GM12875 (cell line): ENCODE results near the gene SLC10A7.

Experiments used
- H3K4me3 ChIP-seq: one replicate; pipeline ENCODE4 v1.5.1; 2011; ENCODE audit warnings: low read depth, low read length, control low read depth
- CTCF ChIP-seq: IDR thresholded peaks from 2 replicates; pipeline ENCODE4 v1.5.1; 2011; ENCODE audit warnings: low read depth, mild to moderate bottlenecking, control low read depth, inconsistent platforms, low read length, moderate library complexity, borderline replicate concordance; ENCODE audit not compliant: insufficient read depth

SLC10A7 gene

DNA sequence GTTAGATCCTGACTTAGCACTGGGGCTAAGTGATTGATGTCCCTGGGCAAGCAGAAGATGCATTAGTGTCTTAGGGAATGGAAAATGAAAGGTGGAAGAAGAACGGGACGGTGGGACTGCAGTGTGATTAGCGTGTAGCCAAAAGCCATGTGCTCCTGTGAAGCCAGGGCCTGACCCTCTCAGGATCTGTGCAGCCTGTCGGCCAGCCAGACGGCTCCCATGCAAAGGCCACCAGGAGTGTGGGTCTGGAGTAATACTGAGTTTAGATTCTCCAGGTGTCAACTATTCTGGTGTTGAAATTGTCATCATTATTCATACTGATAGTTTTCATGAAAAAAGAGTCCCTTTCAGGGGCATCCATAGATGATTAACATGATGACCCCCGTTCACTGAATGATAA, 275.4 kb downstream of the SLC10A7 start:
- H3K4me3 ChIP-seq, result no peak overlapping the region
- TF ChIP-seq CTCF, result no peak

DNA sequence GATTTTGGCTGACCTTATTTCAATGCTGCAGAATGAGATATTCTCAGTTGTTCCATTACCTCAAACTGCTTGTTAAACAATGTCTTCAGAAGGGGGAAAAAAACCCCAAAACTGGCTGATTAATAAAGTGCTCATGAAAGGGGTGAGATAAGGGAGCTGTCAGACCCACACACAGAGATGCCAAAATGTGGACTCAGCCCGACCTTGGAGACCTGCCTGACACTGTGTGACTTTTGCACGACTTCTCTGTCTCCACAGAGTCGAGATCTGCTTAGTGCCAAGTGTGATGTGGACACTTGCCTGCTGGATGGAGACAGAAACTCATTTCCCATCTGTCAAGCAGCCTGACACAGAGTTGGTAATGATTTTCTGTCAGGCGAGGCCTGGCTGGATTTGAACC, 275.9 kb downstream of the SLC10A7 start:
- TF ChIP-seq CTCF, result no peak
- no peak overlapping the region for H3K4me3 ChIP-seq

- H3K4me3 ChIP-seq, result no peak overlapping the region
- TF ChIP-seq CTCF, result no peak
These were observed 276.5 kb downstream of the SLC10A7 start for GRCh38 chr4:146245246-146245645.

GRCh38 chr4:146244496-146244895, 277.2 kb downstream of the SLC10A7 start:
- H3K4me3 ChIP-seq, result no peak overlapping the region
- no peak for TF ChIP-seq CTCF

DNA sequence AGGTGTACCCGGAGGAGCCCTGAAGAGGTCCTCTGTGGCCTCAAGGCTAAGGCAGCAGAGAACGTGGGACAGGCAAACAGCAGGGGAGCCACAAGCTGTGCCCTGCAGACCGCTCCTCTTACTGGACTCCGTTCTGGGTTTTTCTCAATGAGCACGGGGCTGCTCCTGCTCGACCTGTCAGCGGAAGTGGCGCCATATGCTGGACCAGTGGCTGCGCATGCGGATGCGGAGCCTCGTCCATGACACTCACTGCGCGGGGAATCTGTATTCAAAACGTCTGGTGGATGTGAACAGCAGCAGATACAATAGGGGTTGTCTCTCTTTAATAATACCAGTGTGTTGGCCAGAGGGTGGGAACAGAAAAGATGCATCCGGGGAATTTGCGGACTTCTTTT, 277.9 kb downstream of the SLC10A7 start:
- no peak for TF ChIP-seq CTCF
- H3K4me3 ChIP-seq, result no peak overlapping the region

- TF ChIP-seq CTCF, result peak; percentile 81
- no peak overlapping the region for H3K4me3 ChIP-seq
These were observed 278.4 kb downstream of the SLC10A7 start for GRCh38 chr4:146243141-146243882.

DNA sequence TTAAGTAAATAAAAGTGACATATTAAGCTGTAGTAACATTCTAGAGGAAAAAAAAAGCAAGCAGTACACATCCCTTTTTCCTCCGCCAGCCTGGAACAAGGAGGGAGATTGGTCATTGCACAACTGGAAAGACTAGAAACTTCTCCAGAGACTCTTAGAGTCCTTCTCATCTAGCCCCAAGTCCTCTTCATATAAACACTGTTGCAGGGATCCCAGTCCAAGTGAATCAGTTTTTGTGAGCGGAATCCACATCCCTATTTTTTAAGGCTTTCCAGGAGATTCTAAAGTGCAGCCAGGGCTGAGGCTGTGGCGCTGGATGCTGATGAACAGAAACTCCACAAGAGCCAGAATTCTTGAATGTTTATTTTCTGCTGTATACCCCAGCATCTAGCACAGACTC, 283.6 kb downstream of the SLC10A7 start:
- no peak for TF ChIP-seq CTCF
- H3K4me3 ChIP-seq, result no peak overlapping the region
